K562 (cell line): ENCODE results near the gene AGPAT4. TPM values are rescaled to one million over a fixed set of nuclear protein-coding genes. Genes with fewer than 3 reads are reported as not detected.
A peak's percentile ranks its signal among the peaks of the same experiment; 100 is the strongest.

Experiments used
- ATAC-seq: fragments of 200-7000 bp; cut with Tn5 transposase; 3 replicates; pipeline ENCODE4 v1.9.1; 2020; ENCODE audit warnings: moderate library complexity
- BruUV-seq: library from RNA; stranded (reverse); fragments of 400-500 nt; replicated peaks from 2 replicates; lab custom pipeline; 2021; lab: Mats Ljungman, UMichigan
- CTCF ChIA-PET: fragments of 300-600 bp; formaldehyde crosslinking; extraction: SDS; loops from one replicate; lab custom pipeline; 2021; ENCODE audit warnings: low intra/inter-chr PET ratio; lab: Yijun Ruan, JAX
- POLR2A ChIA-PET: fragments of 300-600, 350-650 bp; sonication (Branson Sonifier 250); formaldehyde crosslinking; extraction: SDS; loops from one replicate; lab custom pipeline; 2021; ENCODE audit warnings: antibody characterized with exemption, inconsistent platforms; lab: Yijun Ruan, JAX
- DNase-seq, 4 experiments: peaks; one replicate each; pipeline versions ENCODE4 v3.0.0 to v3.0.0-alpha.2; 2011 to 2018; ENCODE audit warnings: low spot score in 3 of 4, mixed read lengths in 3 of 4; ENCODE audit errors: extremely low read depth in 1 of 4
- FAIRE-seq: peaks from 2 replicates; lab custom pipeline; 2011; peaks lifted over from hg19 to GRCh38; lab: Jason Lieb, UNC
- H2AFZ ChIP-seq: 2 replicates; pipeline ENCODE4 v1.6.0; 2011; ENCODE audit warnings: low read depth, low read length, control low read depth, inconsistent platforms
- H3K27ac ChIP-seq: fragments of 200-600 bp; 3 replicates; pipeline ENCODE4 v1.8.0; 2011; ENCODE audit warnings: low read depth, mild to moderate bottlenecking, control low read depth, inconsistent platforms, low read length, moderate library complexity, mixed read lengths; ENCODE audit errors: extremely low read depth
- H3K27me3 ChIP-seq, 2 experiments: fragments of 300-600 bp in 1 of 2; 2 replicates in 1 of 2; 3 replicates in 1 of 2; pipeline versions ENCODE4 v1.6.0 to v1.8.0; 2011; ENCODE audit warnings: inconsistent platforms in 2 of 2, low read length in 2 of 2, mild to moderate bottlenecking in 1 of 2, mixed read lengths in 1 of 2, moderate library complexity in 1 of 2; ENCODE audit not compliant: control insufficient read depth in 2 of 2, insufficient read depth in 2 of 2
- H3K36me3 ChIP-seq: fragments of 300-600 bp; 3 replicates; pipeline ENCODE4 v1.8.0; 2011; ENCODE audit warnings: mild to moderate bottlenecking, low read length, inconsistent platforms; ENCODE audit not compliant: control insufficient read depth, insufficient read depth
- H3K4me1 ChIP-seq, 2 experiments: fragments of 200-600 bp in 1 of 2; replicated peaks in 1 of 2; 2 replicates in 1 of 2; 3 replicates in 1 of 2; pipeline versions ENCODE4 v1.5.1 to v1.8.0; 2011; ENCODE audit warnings: inconsistent platforms in 2 of 2, low read length in 2 of 2, mild to moderate bottlenecking in 1 of 2, mixed read lengths in 1 of 2, moderate library complexity in 1 of 2; ENCODE audit not compliant: control insufficient read depth in 2 of 2, insufficient read depth in 2 of 2
- H3K4me2 ChIP-seq: 2 replicates; pipeline ENCODE4 v1.6.1; 2011; ENCODE audit warnings: low read length, control low read depth, inconsistent platforms, mixed read lengths; ENCODE audit not compliant: insufficient read depth
- H3K4me3 ChIP-seq: fragments of 200-600 bp; sonication (generic), shearing (Covaris generic); 2 replicates; pipeline ENCODE4 v1.5.1; 2016; ENCODE audit warnings: control low read depth, inconsistent platforms
- H3K79me2 ChIP-seq: fragments of 200-600 bp; 3 replicates; pipeline ENCODE4 v1.8.0; 2011; ENCODE audit warnings: low read length, inconsistent platforms; ENCODE audit not compliant: control insufficient read depth, insufficient read depth
- H3K9ac ChIP-seq, 2 experiments: 2 replicates each; pipeline versions ENCODE4 v1.6.0 to v1.6.1; 2011; ENCODE audit warnings: low read depth in 2 of 2, low read length in 2 of 2, control low read depth in 1 of 2, inconsistent platforms in 1 of 2, mild to moderate bottlenecking in 1 of 2, mixed read lengths in 1 of 2; ENCODE audit not compliant: insufficient read depth in 1 of 2
- H3K9me1 ChIP-seq: one replicate; pipeline ENCODE4 v1.6.0; 2011; ENCODE audit warnings: inconsistent platforms, mild to moderate bottlenecking, low read length, moderate library complexity; ENCODE audit not compliant: control insufficient read depth, insufficient read depth
- H3K9me3 ChIP-seq: replicated peaks from 2 replicates; pipeline ENCODE4 v1.5.1; 2011; ENCODE audit warnings: low read depth, low read length, inconsistent platforms; ENCODE audit not compliant: control insufficient read depth, insufficient read depth
- H4K20me1 ChIP-seq: replicated peaks from 2 replicates; pipeline ENCODE4 v1.6.1; 2011; ENCODE audit warnings: low read length, inconsistent platforms, mixed read lengths; ENCODE audit not compliant: control insufficient read depth, insufficient read depth
- ATF3 ChIP-seq, 2 experiments: fragments of 450-650 bp in 1 of 2; sonication (generic) in 1 of 2; formaldehyde crosslinking in 1 of 2; IDR thresholded peaks in 1 of 2; conservative IDR thresholded peaks in 1 of 2; 2 replicates each; pipeline versions ENCODE4 v1.6.1 to v1.8.1; 2016 to 2023; ENCODE audit warnings: mild to moderate bottlenecking in 2 of 2, moderate library complexity in 2 of 2, inconsistent platforms in 1 of 2, missing genetic modification reagents in 1 of 2
- GMEB1 ChIP-seq: fragments of 250-450 bp; sonication (Bioruptor Pico); IDR thresholded peaks from 2 replicates; pipeline ENCODE4 v1.4.0; 2020; ENCODE audit warnings: mild to moderate bottlenecking
- KDM2B ChIP-seq: fragments of 250-450 bp; sonication (Bioruptor Pico); IDR thresholded peaks from 2 replicates; pipeline ENCODE4 v1.8.0; 2021; ENCODE audit warnings: mild to moderate bottlenecking, moderate library complexity
- MECOM ChIP-seq: fragments of 250-450 bp; sonication (Bioruptor Pico); IDR thresholded peaks from 2 replicates; pipeline ENCODE4 v1.8.0; 2022; ENCODE audit warnings: inconsistent platforms
- NELFE ChIP-seq: IDR thresholded peaks from 2 replicates; pipeline ENCODE4 v1.6.1; 2011; ENCODE audit warnings: mild to moderate bottlenecking; ENCODE audit not compliant: insufficient read depth, insufficient read length
- NRF1 ChIP-seq, 2 experiments: fragments of 450-650 bp; IDR thresholded peaks in 1 of 2; conservative IDR thresholded peaks in 1 of 2; 2 replicates each; pipeline ENCODE4 v1.6.1; 2014; ENCODE audit warnings: mild to moderate bottlenecking in 2 of 2
- RAD21 ChIP-seq, 2 experiments: fragments of 250-450 bp in 1 of 2; fragments of 450-650 bp in 1 of 2; sonication (Bioruptor Pico) in 1 of 2; formaldehyde crosslinking in 1 of 2; IDR thresholded peaks in 1 of 2; conservative IDR thresholded peaks in 1 of 2; 2 replicates each; pipeline versions ENCODE4 v1.4.0 to v1.8.0; 2020 to 2022; ENCODE audit warnings: mild to moderate bottlenecking in 2 of 2, moderate library complexity in 1 of 2
- ZBTB33 ChIP-seq: sonication (generic); formaldehyde crosslinking; IDR thresholded peaks from 2 replicates; pipeline ENCODE4 v1.8.1; 2023; ENCODE audit warnings: mild to moderate bottlenecking, missing genetic modification reagents
- ZNF121 ChIP-seq: sonication (generic); formaldehyde crosslinking; conservative IDR thresholded peaks from 2 replicates; pipeline ENCODE4 v1.8.0; 2022; ENCODE audit warnings: missing genetic modification reagents
- ZNF280A ChIP-seq: fragments of 450-650 bp; IDR thresholded peaks from 2 replicates; pipeline ENCODE4 v1.6.1; 2018; ENCODE audit warnings: mild to moderate bottlenecking, low read depth; ENCODE audit not compliant: partially characterized antibody
- WGBS: fragments of 100-300 bp; shearing (Covaris generic); methylation state at CpG from one replicate; pipeline ENCODE4 v1.1.6; 2016; ENCODE audit warnings: low coverage, mixed read lengths; ENCODE audit not compliant: insufficient coverage; ENCODE audit errors: missing lambda C conversion rate; 5-methylcytosine and 5-hydroxymethylcytosine counted together
- in situ Hi-C: fragments of 300-500 bp; cut with MboI; formaldehyde crosslinking; loops from 4 replicates; pipeline ENCODE4 v1.15.0; 2018; ENCODE audit warnings: inconsistent platforms, mixed read lengths
- intact Hi-C: fragments of 100-400 bp; cut with micrococcal nuclease; formaldehyde crosslinking; loops from 2 replicates; pipeline ENCODE4 v1.14.2; 2022
- polyA plus RNA-seq, 8 experiments: library from polyadenylated mRNA; depleted of rRNA in 4 of 8; stranded (reverse) in 5 of 8; unstranded in 3 of 8; fragments of >200 nt; fragmentation: Nextera tagmentation in 2 of 8; fragmentation: Illumina TruSeq in 1 of 8; extraction: Ambion mirVana in 2 of 8; extraction: Trizol in 1 of 8; gene quantifications; 2 replicates each; pipeline versions ENCODE4 v1.2.1 to v1.2.3, GENCODE V29; 2011 to 2014; ENCODE audit warnings: inconsistent platforms in 1 of 8, missing spikeins in 1 of 8
- total RNA-seq, 7 experiments: library from RNA; depleted of rRNA in 6 of 7; stranded (reverse); fragments of >200 nt in 6 of 7; fragmentation: Illumina TruSeq in 2 of 7; extraction: Trizol in 2 of 7; gene quantifications; 2 replicates each; pipeline versions ENCODE4 v1.2.1 to v1.2.3, GENCODE V29; 2011 to 2021; ENCODE audit warnings: low replicate concordance in 1 of 7

Gene AGPAT4
- total and polyA plus RNA-seq, 9 of the 15 experiments (the other 6 are each of a cell fraction or from before 2014, with no cell fraction given), result 2.2 to 15.0 (median 5.7) TPM

- FAIRE-seq (no peak), DNase-seq (peak in 1 of 4 experiments; percentile 42), ATAC-seq (peak; percentile 47; the same call in 1 of the 3 replicates)
- H3K9ac ChIP-seq, result no peak overlapping the region
- H3K4me2 ChIP-seq, result no peak overlapping the region
- ChIA-PET POLR2A (no interaction called here), CTCF (no interaction called here)
- H4K20me1 ChIP-seq, result no peaks in the 10 kb centered on the region
- H3K4me3 ChIP-seq, result no peak overlapping the region
- WGBS, result 81% methylated on average over 5 of the region's 5 CpGs
- H3K36me3 ChIP-seq, result peaks cover 91% of the 10 kb centered on the region
- in situ Hi-C loops (no loop called here), intact Hi-C loops (loop anchor here (10.0 kb wide), 1 partner anchor 360 kb away; no protein-coding TSS in a partner anchor)
- no peaks in the 10 kb centered on the region for H3K9me1 ChIP-seq
- H3K79me2 ChIP-seq, result no peaks in the 10 kb centered on the region
- H3K27ac ChIP-seq, result no peak overlapping the region
- no peak overlapping the region for H2AFZ ChIP-seq
- H3K27me3 ChIP-seq, result no peaks in the 10 kb centered on the region
- TF ChIP-seq ZNF280A, result no peak
- TF ChIP-seq KDM2B, result no peak
- TF ChIP-seq RAD21 (CRISPR knock-in tag; conservative IDR thresholded peaks at IDR 0.05 in 1 of 2, IDR thresholded peaks at IDR 0.05 in 1 of 2), result peak in 1 of 2 experiments; percentile 13; a peak in 1 of 4 replicates
- TF ChIP-seq NRF1 (conservative IDR thresholded peaks at IDR 0.05 in 1 of 2, IDR thresholded peaks at IDR 0.05 in 1 of 2), result no peak
- no peak for TF ChIP-seq NELFE
- TF ChIP-seq MECOM (CRISPR knock-in tag), result no peak
- no peak for TF ChIP-seq ZNF121 (CRISPR knock-in tag)
- TF ChIP-seq GMEB1 (CRISPR knock-in tag), result no peak
- peak; percentile 68 for TF ChIP-seq ZBTB33 (CRISPR knock-in tag)
- TF ChIP-seq ATF3 (IDR thresholded peaks at IDR 0.05), result peak; percentile 56
- no peak for TF ChIP-seq ATF3 (CRISPR knock-in tag; conservative IDR thresholded peaks at IDR 0.05)
- BruUV-seq, result no TSS peak
- no peaks in the 10 kb centered on the region for H3K9me3 ChIP-seq
- H3K4me1 ChIP-seq, result 0 out of 5 replicates have a peak, but pooled peaks cover 0 to 3% of the 10 kb centered on the region in 2 experiments
Observed at GRCh38 chr6:161094955-161095354, 178.9 kb downstream of the AGPAT4 start.
